HepG2 (cell line): ENCODE data around the gene COLQ. TPM values are rescaled to one million over a fixed set of nuclear protein-coding genes. Genes with fewer than 3 reads are reported as not detected.
A peak's percentile ranks its signal among the peaks of the same experiment; 100 is the strongest.

Source experiments
- ATAC-seq: fragments of 200-7000 bp; cut with Tn5 transposase; 3 replicates; pipeline ENCODE4 v1.9.1; 2020; ENCODE audit warnings: mild to moderate bottlenecking, moderate library complexity
- BruUV-seq: library from RNA; stranded (reverse); fragments of 400-500 nt; replicated peaks from 2 replicates; lab custom pipeline; 2021; lab: Mats Ljungman, UMichigan
- CTCF ChIA-PET: fragments of 300-600 bp; formaldehyde crosslinking; extraction: SDS; loops from one replicate; lab custom pipeline; 2021; ENCODE audit warnings: low total read pairs, inconsistent platforms, low intra/inter-chr PET ratio; lab: Yijun Ruan, JAX
- POLR2A ChIA-PET: fragments of 350-600 bp; sonication (Branson Sonifier 250); formaldehyde crosslinking; loops from one replicate; lab custom pipeline; 2020; ENCODE audit warnings: antibody characterized with exemption, inconsistent platforms; lab: Yijun Ruan, JAX
- DNase-seq: peaks from one replicate; pipeline ENCODE4 v3.0.0-alpha.2; 2015; ENCODE audit warnings: low spot score
- FAIRE-seq: peaks from 3 replicates; lab custom pipeline; 2011; peaks lifted over from hg19 to GRCh38; lab: Jason Lieb, UNC
- H2AFZ ChIP-seq: one replicate; pipeline ENCODE4 v1.6.1; 2011; ENCODE audit warnings: low read length, inconsistent platforms
- H3K27ac ChIP-seq: fragments of 300-600 bp; 3 replicates; pipeline ENCODE4 v1.8.0; 2011; ENCODE audit warnings: mixed run types, mild to moderate bottlenecking, mixed read lengths, low read length, inconsistent platforms; ENCODE audit not compliant: insufficient read depth; ENCODE audit errors: extremely low read length
- H3K27me3 ChIP-seq, 2 experiments: fragments of 200-600 bp in 1 of 2; 2 replicates in 1 of 2; 3 replicates in 1 of 2; pipeline versions ENCODE4 v1.6.0 to v1.8.0; 2011; ENCODE audit warnings: low read length in 2 of 2, mild to moderate bottlenecking in 2 of 2, moderate library complexity in 2 of 2, inconsistent platforms in 1 of 2; ENCODE audit not compliant: insufficient read depth in 2 of 2, control insufficient read depth in 1 of 2
- H3K36me3 ChIP-seq, 2 experiments: fragments of 200-600 bp in 1 of 2; replicated peaks in 1 of 2; 2 replicates in 1 of 2; 3 replicates in 1 of 2; pipeline versions ENCODE4 v1.5.1 to v1.8.0; 2011; ENCODE audit warnings: low read length in 2 of 2, inconsistent platforms in 1 of 2; ENCODE audit not compliant: insufficient read depth in 2 of 2, control insufficient read depth in 1 of 2
- H3K4me1 ChIP-seq: 2 replicates; pipeline ENCODE4 v1.5.1; 2012; ENCODE audit warnings: low read length, inconsistent platforms; ENCODE audit not compliant: insufficient read depth
- H3K4me2 ChIP-seq: 2 replicates; pipeline ENCODE4 v1.6.0; 2011; ENCODE audit warnings: low read depth, low read length, inconsistent platforms
- H3K4me3 ChIP-seq, 3 experiments: fragments of 200-600 bp in 1 of 3; sonication (generic), shearing (Covaris generic) in 1 of 3; replicated peaks in 1 of 3; 2 replicates each; pipeline ENCODE4 v1.5.1; 2011 to 2016; ENCODE audit warnings: low read length in 3 of 3, inconsistent platforms in 2 of 3, low read depth in 2 of 3, mild to moderate bottlenecking in 2 of 3, control low read depth in 1 of 3, mixed read lengths in 1 of 3; ENCODE audit not compliant: insufficient read depth in 1 of 3
- H3K79me2 ChIP-seq: one replicate; pipeline ENCODE4 v1.6.1; 2011; ENCODE audit warnings: low read length, inconsistent platforms; ENCODE audit not compliant: insufficient read depth
- H3K9ac ChIP-seq: 2 replicates; pipeline ENCODE4 v1.6.0; 2011; ENCODE audit warnings: mild to moderate bottlenecking, low read depth, low read length, inconsistent platforms; ENCODE audit not compliant: insufficient read depth
- H3K9me3 ChIP-seq: 2 replicates; pipeline ENCODE4 v1.5.1; 2012; ENCODE audit warnings: mild to moderate bottlenecking, low read length
- H4K20me1 ChIP-seq: 2 replicates; pipeline ENCODE4 v1.6.0; 2011; ENCODE audit warnings: inconsistent platforms, mild to moderate bottlenecking, low read length, moderate library complexity; ENCODE audit not compliant: insufficient read depth
- BCL6 ChIP-seq: IDR thresholded peaks from 2 replicates; pipeline ENCODE4 v1.6.1; 2016; ENCODE audit warnings: missing genetic modification reagents, missing compliant biosample characterization
- CENPT ChIP-seq: sonication (generic); formaldehyde crosslinking; IDR thresholded peaks from 2 replicates; pipeline ENCODE4 v1.8.0; 2022; ENCODE audit warnings: low read depth, mild to moderate bottlenecking, moderate library complexity, missing genetic modification reagents
- EHMT2 ChIP-seq: fragments of 200-600 bp; sonication (generic); IDR thresholded peaks from 2 replicates; pipeline ENCODE4 v1.7.0; 2017; ENCODE audit warnings: antibody characterized with exemption, low read depth, low read length, borderline replicate concordance
- KLF6 ChIP-seq: IDR thresholded peaks from 2 replicates; pipeline ENCODE4 v1.8.0; 2016; ENCODE audit warnings: missing biosample characterization, missing genetic modification reagents
- ONECUT2 ChIP-seq: sonication (generic); formaldehyde crosslinking; IDR thresholded peaks from 2 replicates; pipeline ENCODE4 v1.4.0; 2020; ENCODE audit warnings: missing genetic modification reagents
- PCBP1 ChIP-seq: fragments of 200-400 bp; formaldehyde crosslinking; IDR thresholded peaks from 2 replicates; pipeline ENCODE4 v1.6.1; 2017; ENCODE audit warnings: mild to moderate bottlenecking, low read depth, low read length, borderline replicate concordance
- RARA ChIP-seq: IDR thresholded peaks from 2 replicates; pipeline ENCODE4 v1.6.1; 2016; ENCODE audit warnings: missing genetic modification reagents, missing compliant biosample characterization
- RORA ChIP-seq: sonication (generic); formaldehyde crosslinking; IDR thresholded peaks from 2 replicates; pipeline ENCODE4 v1.5.0; 2020; ENCODE audit warnings: mild to moderate bottlenecking, missing genetic modification reagents, moderate library complexity
- ZNF20 ChIP-seq: sonication (generic); formaldehyde crosslinking; IDR thresholded peaks from 2 replicates; pipeline ENCODE4 v1.4.0; 2020; ENCODE audit warnings: mild to moderate bottlenecking, moderate library complexity, missing genetic modification reagents
- ZNF563 ChIP-seq: sonication (generic); formaldehyde crosslinking; IDR thresholded peaks from 2 replicates; pipeline ENCODE4 v1.8.0; 2022; ENCODE audit warnings: mild to moderate bottlenecking, moderate library complexity, missing genetic modification reagents
- WGBS: methylation state at CpG from one replicate; pipeline ENCODE4 v1.1.6; 2017; ENCODE audit warnings: low lambda C conversion rate; 5-methylcytosine and 5-hydroxymethylcytosine counted together
- in situ Hi-C: cut with HindIII; loops from 2 replicates; pipeline ENCODE4 v1.10.0; 2017; ENCODE audit warnings: low pct_unique_long_range_greater_than_20kb; ENCODE audit not compliant: extremely low pct_ligation_motif_present
- intact Hi-C: fragments of 100-400 bp; cut with micrococcal nuclease; formaldehyde crosslinking; loops from one replicate; pipeline ENCODE4 v1.10.0; 2022; ENCODE audit not compliant: unreplicated experiment
- polyA plus RNA-seq, 8 experiments: library from polyadenylated mRNA; depleted of rRNA in 3 of 8; stranded (reverse) in 7 of 8; unstranded in 1 of 8; fragments of >200 nt; fragmentation: Illumina TruSeq in 4 of 8; extraction: Trizol in 4 of 8; gene quantifications; 2 replicates each; pipeline versions ENCODE4 v1.2.1 to v1.2.3, GENCODE V29; 2011 to 2016; ENCODE audit warnings: low read depth in 4 of 8, missing spikeins in 1 of 8, mixed read lengths in 1 of 8; ENCODE audit not compliant: insufficient read depth in 1 of 8
- total RNA-seq, 5 experiments: library from RNA; depleted of rRNA; stranded (reverse); fragments of >200 nt; fragmentation: Illumina TruSeq; extraction: Trizol; gene quantifications; 2 replicates each; pipeline ENCODE4 v1.2.3, GENCODE V29; 2016; ENCODE audit warnings: low read depth in 1 of 5
- TF ChIP-seq, protein P1 (sequence below): sonication (generic); formaldehyde crosslinking; IDR thresholded peaks from 2 replicates; pipeline ENCODE4 v1.5.0; 2020; ENCODE audit warnings: missing genetic modification reagents
- TF ChIP-seq, protein P2 (sequence below): IDR thresholded peaks from 2 replicates; pipeline ENCODE4 v1.6.1; 2016; ENCODE audit warnings: missing biosample characterization, missing genetic modification reagents, low read depth

The COLQ gene
- total and polyA plus RNA-seq, 2 of the 13 experiments (the other 11 are each of a cell fraction or from before 2014, with no cell fraction given): 0.31 to 0.46 TPM

DNA sequence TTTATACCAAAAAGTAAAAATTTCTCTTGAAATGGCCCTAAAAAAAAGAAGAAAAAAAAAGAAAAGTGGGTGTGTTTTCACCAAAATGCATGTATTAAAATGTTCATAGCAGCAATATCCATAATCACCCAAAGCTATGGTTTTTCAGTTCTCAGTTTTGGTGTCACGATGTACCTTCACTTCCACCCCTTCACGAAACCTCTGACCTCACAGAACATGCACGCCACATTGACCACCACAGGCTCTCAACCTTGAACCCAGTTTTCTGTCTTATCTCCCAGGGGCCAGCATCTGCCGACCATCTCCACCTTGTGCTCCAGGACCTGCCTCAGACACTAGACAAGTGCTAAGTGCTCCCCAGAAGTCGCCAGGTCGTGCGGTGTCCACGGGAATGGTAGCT lies 30.4 kb downstream of the COLQ start (continued):
- TF ChIP-seq, protein P1, sequence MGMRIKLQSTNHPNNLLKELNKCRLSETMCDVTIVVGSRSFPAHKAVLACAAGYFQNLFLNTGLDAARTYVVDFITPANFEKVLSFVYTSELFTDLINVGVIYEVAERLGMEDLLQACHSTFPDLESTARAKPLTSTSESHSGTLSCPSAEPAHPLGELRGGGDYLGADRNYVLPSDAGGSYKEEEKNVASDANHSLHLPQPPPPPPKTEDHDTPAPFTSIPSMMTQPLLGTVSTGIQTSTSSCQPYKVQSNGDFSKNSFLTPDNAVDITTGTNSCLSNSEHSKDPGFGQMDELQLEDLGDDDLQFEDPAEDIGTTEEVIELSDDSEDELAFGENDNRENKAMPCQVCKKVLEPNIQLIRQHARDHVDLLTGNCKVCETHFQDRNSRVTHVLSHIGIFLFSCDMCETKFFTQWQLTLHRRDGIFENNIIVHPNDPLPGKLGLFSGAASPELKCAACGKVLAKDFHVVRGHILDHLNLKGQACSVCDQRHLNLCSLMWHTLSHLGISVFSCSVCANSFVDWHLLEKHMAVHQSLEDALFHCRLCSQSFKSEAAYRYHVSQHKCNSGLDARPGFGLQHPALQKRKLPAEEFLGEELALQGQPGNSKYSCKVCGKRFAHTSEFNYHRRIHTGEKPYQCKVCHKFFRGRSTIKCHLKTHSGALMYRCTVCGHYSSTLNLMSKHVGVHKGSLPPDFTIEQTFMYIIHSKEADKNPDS (CRISPR knock-in tag): no peak

DNA sequence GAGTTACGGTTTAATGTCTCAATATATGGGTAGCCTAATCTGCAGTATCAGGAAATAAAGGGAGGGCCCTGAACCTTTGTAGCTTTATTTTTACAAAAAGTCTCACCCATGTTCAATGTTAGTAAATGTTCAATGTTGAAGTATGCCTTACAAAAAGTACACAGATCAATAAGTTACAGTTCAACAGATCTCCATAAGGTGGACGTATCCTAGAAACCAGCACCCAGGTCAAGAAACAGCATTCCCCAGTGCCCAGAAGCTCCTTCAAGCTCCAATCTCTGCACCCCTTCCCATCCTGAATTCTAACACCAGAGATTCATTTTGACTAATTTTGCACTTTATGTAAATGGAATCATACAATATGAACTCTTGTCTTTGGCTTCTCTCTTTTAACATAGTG lies 31.3 kb downstream of the COLQ start:
- no peak overlapping the region for H3K9ac ChIP-seq
- WGBS: 11% methylated on average over 2 of the region's 2 CpGs
- no peaks in the 10 kb centered on the region for H4K20me1 ChIP-seq
- peaks cover 19% of the 10 kb centered on the region for H3K4me1 ChIP-seq
- 0 out of 5 replicates have a peak, but pooled peaks cover 0 to 1% of the 10 kb centered on the region in 2 experiments for H3K27me3 ChIP-seq
- FAIRE-seq: no peak
- no peak overlapping the region for H3K4me3 ChIP-seq
- TF ChIP-seq CENPT (CRISPR knock-in tag) (no peak), BCL6 (CRISPR knock-in tag) (0 out of 2 replicates have a peak, but pooled peaks have one; percentile 19), RARA (CRISPR knock-in tag) (0 out of 2 replicates have a peak, but pooled peaks have one; percentile 26), ONECUT2 (peak; percentile 66)
- H3K4me2 ChIP-seq: no peak overlapping the region
- peak; percentile 72 for ATAC-seq
- in situ Hi-C loops: no loop called here
- H3K36me3 ChIP-seq: no peaks in the 10 kb centered on the region
- H3K79me2 ChIP-seq: no peaks in the 10 kb centered on the region
- no peak for DNase-seq
- no peak overlapping the region for H2AFZ ChIP-seq
- no TSS peak for BruUV-seq
- H3K9me3 ChIP-seq: no peaks in the 10 kb centered on the region
- intact Hi-C loops: no loop called here
- ChIA-PET POLR2A (no interaction called here), CTCF (no interaction called here)
- no peak overlapping the region for H3K27ac ChIP-seq

DNA sequence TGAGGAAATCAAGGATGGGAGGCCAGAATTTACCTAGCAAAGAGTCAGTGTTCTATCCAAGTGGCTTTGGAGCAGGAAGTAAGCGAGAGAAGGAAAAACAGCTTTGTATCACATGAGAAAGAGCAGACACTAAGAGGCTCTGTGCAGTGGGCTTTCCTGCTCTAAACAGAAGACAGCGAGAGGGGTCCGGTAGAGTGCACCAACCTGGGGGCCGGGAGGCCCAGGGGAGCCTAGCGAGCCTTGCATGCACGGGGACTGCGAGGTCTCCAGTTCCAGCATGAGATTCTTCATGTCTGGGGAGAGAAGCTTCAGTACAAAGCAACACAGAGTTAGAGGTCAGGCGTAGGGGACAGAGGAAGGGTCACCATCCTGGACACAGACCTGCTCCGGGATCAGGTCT lies 33.5 kb downstream of the COLQ start:
- in situ Hi-C loops (no loop called here), intact Hi-C loops (no loop called here)
- no peaks in the 10 kb centered on the region for H4K20me1 ChIP-seq
- no peak overlapping the region for H3K9ac ChIP-seq
- no TSS peak for BruUV-seq
- no peak for FAIRE-seq
- POLR2A ChIA-PET: no interaction called here
- TF ChIP-seq ZNF20 (CRISPR knock-in tag): no peak
- TF ChIP-seq PCBP1: no peak
- TF ChIP-seq RORA: no peak
- no peak for TF ChIP-seq KLF6 (CRISPR knock-in tag)
- TF ChIP-seq, protein P2, sequence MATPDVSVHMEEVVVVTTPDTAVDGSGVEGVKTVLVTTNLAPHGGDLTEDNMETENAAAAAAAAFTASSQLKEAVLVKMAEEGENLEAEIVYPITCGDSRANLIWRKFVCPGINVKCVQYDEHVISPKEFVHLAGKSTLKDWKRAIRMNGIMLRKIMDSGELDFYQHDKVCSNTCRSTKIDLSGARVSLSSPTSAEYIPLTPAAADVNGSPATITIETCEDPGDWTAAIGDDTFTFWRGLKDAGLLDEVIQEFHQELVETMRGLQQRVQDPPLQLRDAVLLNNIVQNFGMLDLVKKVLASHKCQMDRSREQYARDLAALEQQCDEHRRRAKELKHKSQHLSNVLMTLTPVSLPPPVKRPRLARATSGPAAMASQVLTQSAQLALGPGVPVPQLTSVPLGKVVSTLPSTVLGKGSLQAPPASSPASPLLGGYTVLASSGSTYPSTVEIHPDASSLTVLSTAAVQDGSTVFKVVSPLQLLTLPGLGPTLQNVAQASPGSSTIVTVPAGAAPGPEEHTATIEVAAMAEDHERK (CRISPR knock-in tag): no peak
- TF ChIP-seq EHMT2: no peak
- no peak for TF ChIP-seq ZNF563
- CTCF ChIA-PET: no interaction called here
- H2AFZ ChIP-seq: no peak overlapping the region
- no peak for ATAC-seq
- 87% methylated on average over 5 of the region's 9 CpGs for WGBS
- H3K4me1 ChIP-seq: peaks cover 19% of the 10 kb centered on the region
- no peak overlapping the region for H3K4me2 ChIP-seq
- H3K27me3 ChIP-seq: no peaks in the 10 kb centered on the region
- no peak overlapping the region for H3K27ac ChIP-seq
- H3K79me2 ChIP-seq: no peaks in the 10 kb centered on the region
- H3K36me3 ChIP-seq: no peaks in the 10 kb centered on the region
- no peaks in the 10 kb centered on the region for H3K9me3 ChIP-seq
- no peak overlapping the region for H3K4me3 ChIP-seq
- DNase-seq: no peak
